Measurements from ENCODE around the gene TRMT2B. TPM values are rescaled to one million over a fixed set of nuclear protein-coding genes. Genes with fewer than 3 reads are reported as not detected.

Gene TRMT2B
- total RNA-seq, 1 experiment from 2014 or later: 13.7 TPM

GRCh38 chrX:101009090-101009489 lies 42.8 kb downstream of the TRMT2B start:
- Histone ChIP-seq H2AFZ (ENCODE audit: low read length) (no peak overlapping the region), H2BK15ac (ENCODE audit: low read depth, low read length) (no peak overlapping the region), H3K9me3 (ENCODE audit: control insufficient read depth, low read depth, low read length) (no peaks in the 10 kb centered on the region), H4K20me1 (ENCODE audit: control insufficient read depth, insufficient read depth, insufficient read length) (no peaks in the 10 kb centered on the region), H2BK20ac (ENCODE audit: low read depth, low read length, poor library complexity, severe bottlenecking) (no peak overlapping the region), H3K79me1 (ENCODE audit: insufficient read depth, low read depth, low read length, poor library complexity, severe bottlenecking) (no peaks in the 10 kb centered on the region), H3T11ph (ENCODE audit: low read length) (no peak overlapping the region), H2BK12ac (ENCODE audit: insufficient read length, low read depth, low read length) (no peak overlapping the region), H4K5ac (ENCODE audit: insufficient read length, low read depth, low read length) (no peak overlapping the region), H4K91ac (ENCODE audit: insufficient read length, low read depth, low read length) (no peak overlapping the region), H3K27me3 (ENCODE audit: insufficient read depth, low read length) (no peaks in the 10 kb centered on the region), H2BK120ac (ENCODE audit: low read depth, low read length, poor library complexity, severe bottlenecking) (no peak overlapping the region), H3K27ac (ENCODE audit: insufficient read length, low read depth, low read length) (no peak overlapping the region), H3K14ac (ENCODE audit: insufficient read depth, low read length) (no peak overlapping the region), H3K18ac (ENCODE audit: insufficient read length, low read depth, low read length) (no peak overlapping the region), H3K23me2 (ENCODE audit: insufficient read length, low read depth, low read length, poor library complexity, severe bottlenecking) (no peaks in the 10 kb centered on the region), H3K4ac (ENCODE audit: low read depth, low read length) (no peak overlapping the region), H3K4me1 (ENCODE audit: insufficient read depth, low read length) (no peaks in the 10 kb centered on the region), H2AK5ac (ENCODE audit: insufficient read length, low read length) (no peak overlapping the region), H3K23ac (ENCODE audit: insufficient read length, low read depth, low read length) (no peak overlapping the region), H4K8ac (replicated peaks; ENCODE audit: insufficient read length, low read depth, low read length) (no peak overlapping the region), H3K56ac (ENCODE audit: insufficient read length, low read depth, low read length) (no peak overlapping the region), H3K9ac (ENCODE audit: extremely low read depth, insufficient read length, low read length) (no peak overlapping the region), H3K79me2 (ENCODE audit: insufficient read depth, low read length) (no peaks in the 10 kb centered on the region), H2BK5ac (ENCODE audit: insufficient read length, low read length) (no peak overlapping the region), H3K4me2 (ENCODE audit: insufficient read depth, insufficient read length, low read length) (no peak overlapping the region)
- Mint-ChIP-seq H3K4me3 (no peak overlapping the region), H3K9me3 (peaks cover 44 to 49% of the 10 kb centered on the region in 2 experiments), H3K36me3 (ENCODE audit: insufficient read depth in 1 of 3, low read depth in 3 of 3) (peaks cover 5 to 34% (median 28%) of the 10 kb centered on the region in 3 experiments; a peak in 6 of 7 replicates), H3K27me3 (ENCODE audit: low read depth) (no peaks in the 10 kb centered on the region), H3K27ac (no peak overlapping the region), H3K4me1 (no peaks in the 10 kb centered on the region)
- no peak for TF ChIP-seq CTCF (conservative IDR thresholded peaks at IDR 0.05)
- DNase-seq: no peak

Data from H9 (cell line).